ENCODE measurements around the gene TMEM25.

DNA sequence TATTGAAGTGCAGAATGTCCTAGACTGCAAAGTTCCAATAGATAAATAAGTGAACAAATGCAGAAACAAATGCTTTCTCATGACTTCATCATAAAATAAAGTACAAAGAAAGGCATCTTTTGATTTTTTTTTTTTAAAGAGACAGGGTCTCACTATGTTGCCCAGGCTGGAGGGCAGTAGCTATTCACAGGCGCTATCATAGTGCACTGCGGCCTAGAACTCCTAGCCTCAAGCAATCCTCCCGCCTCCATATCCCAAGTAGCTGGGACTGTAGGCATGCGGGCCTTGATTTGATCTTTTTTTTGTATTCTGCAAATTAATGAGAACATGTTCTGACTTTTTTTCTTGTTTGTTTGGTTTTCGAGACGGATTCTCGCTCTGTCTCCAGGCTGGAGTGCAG, 43.6 kb downstream of the TMEM25 start:
- TF ChIP-seq POLR2A (IDR thresholded peaks at IDR 0.05): no peak
- TF ChIP-seq, protein P1, sequence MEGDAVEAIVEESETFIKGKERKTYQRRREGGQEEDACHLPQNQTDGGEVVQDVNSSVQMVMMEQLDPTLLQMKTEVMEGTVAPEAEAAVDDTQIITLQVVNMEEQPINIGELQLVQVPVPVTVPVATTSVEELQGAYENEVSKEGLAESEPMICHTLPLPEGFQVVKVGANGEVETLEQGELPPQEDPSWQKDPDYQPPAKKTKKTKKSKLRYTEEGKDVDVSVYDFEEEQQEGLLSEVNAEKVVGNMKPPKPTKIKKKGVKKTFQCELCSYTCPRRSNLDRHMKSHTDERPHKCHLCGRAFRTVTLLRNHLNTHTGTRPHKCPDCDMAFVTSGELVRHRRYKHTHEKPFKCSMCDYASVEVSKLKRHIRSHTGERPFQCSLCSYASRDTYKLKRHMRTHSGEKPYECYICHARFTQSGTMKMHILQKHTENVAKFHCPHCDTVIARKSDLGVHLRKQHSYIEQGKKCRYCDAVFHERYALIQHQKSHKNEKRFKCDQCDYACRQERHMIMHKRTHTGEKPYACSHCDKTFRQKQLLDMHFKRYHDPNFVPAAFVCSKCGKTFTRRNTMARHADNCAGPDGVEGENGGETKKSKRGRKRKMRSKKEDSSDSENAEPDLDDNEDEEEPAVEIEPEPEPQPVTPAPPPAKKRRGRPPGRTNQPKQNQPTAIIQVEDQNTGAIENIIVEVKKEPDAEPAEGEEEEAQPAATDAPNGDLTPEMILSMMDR (IDR thresholded peaks at IDR 0.05): no peak
